IMR-90 (cell line): ENCODE measurements around the gene DIAPH2. TPM values are rescaled to one million over a fixed set of nuclear protein-coding genes. Genes with fewer than 3 reads are reported as not detected.
A peak's percentile ranks its signal among the peaks of the same experiment; 100 is the strongest.

Source experiments
- ATAC-seq: fragments of 200-7000 bp; cut with Tn5 transposase; 2 replicates; pipeline ENCODE4 v1.9.1; 2020; ENCODE audit warnings: low read depth, mild to moderate bottlenecking, moderate library complexity
- BruUV-seq: library from RNA; stranded (reverse); fragments of 400-500 nt; replicated peaks from 2 replicates; lab custom pipeline; 2021; lab: Mats Ljungman, UMichigan
- CTCF ChIA-PET: fragments of 300-600 bp; formaldehyde crosslinking; extraction: SDS; loops from one replicate; lab custom pipeline; 2021; ENCODE audit warnings: antibody characterized with exemption; lab: Yijun Ruan, JAX
- POLR2A ChIA-PET: fragments of 300-600 bp; sonication (Branson Sonifier 250); formaldehyde crosslinking; loops from one replicate; lab custom pipeline; 2022; ENCODE audit warnings: antibody characterized with exemption; ENCODE audit not compliant: unreplicated experiment; lab: Charles Lee
- DNase-seq: peaks from one replicate; pipeline ENCODE4 v3.0.0; 2013
- H2AFZ ChIP-seq: replicated peaks from 2 replicates; pipeline ENCODE3; 2013; ENCODE audit warnings: low read length, mild to moderate bottlenecking; ENCODE audit not compliant: poor library complexity
- H2AK5ac ChIP-seq: 2 replicates; pipeline ENCODE4 v1.6.1; 2013; ENCODE audit warnings: low read depth, low read length, inconsistent platforms
- H2AK9ac ChIP-seq: replicated peaks from 2 replicates; pipeline ENCODE3; 2013; ENCODE audit warnings: mild to moderate bottlenecking, low read depth, low read length, moderate library complexity; ENCODE audit not compliant: poor library complexity
- H2BK120ac ChIP-seq: 2 replicates; pipeline ENCODE4 v1.6.1; 2013; ENCODE audit warnings: low read depth, low read length, inconsistent platforms
- H2BK15ac ChIP-seq: 3 replicates; pipeline ENCODE4 v1.6.1; 2013; ENCODE audit warnings: low read depth, low read length, inconsistent platforms
- H2BK20ac ChIP-seq: 2 replicates; pipeline ENCODE4 v1.6.1; 2013; ENCODE audit warnings: low read depth, mild to moderate bottlenecking, inconsistent platforms, low read length, moderate library complexity
- H2BK5ac ChIP-seq: 2 replicates; pipeline ENCODE4 v1.6.1; 2013; ENCODE audit warnings: mild to moderate bottlenecking, low read depth, low read length, inconsistent platforms; ENCODE audit not compliant: poor library complexity, severe bottlenecking
- H3K14ac ChIP-seq: replicated peaks from 2 replicates; pipeline ENCODE4 v1.6.1; 2013; ENCODE audit warnings: low read depth, low read length, inconsistent platforms
- H3K18ac ChIP-seq: 2 replicates; pipeline ENCODE4 v1.6.1; 2013; ENCODE audit warnings: low read depth, low read length, control low read depth
- H3K23ac ChIP-seq: 2 replicates; pipeline ENCODE4 v1.6.1; 2013; ENCODE audit warnings: low read depth, low read length, inconsistent platforms
- H3K27ac ChIP-seq: 2 replicates; pipeline ENCODE4 v1.5.1; 2013; ENCODE audit warnings: mild to moderate bottlenecking, control low read depth, low read length; ENCODE audit not compliant: insufficient read depth
- H3K27me3 ChIP-seq: 2 replicates; pipeline ENCODE4 v1.6.1; 2013; ENCODE audit warnings: low read length; ENCODE audit not compliant: control insufficient read depth, insufficient read depth
- H3K36me3 ChIP-seq: 2 replicates; pipeline ENCODE4 v1.6.1; 2013; ENCODE audit warnings: low read length, mixed read lengths; ENCODE audit not compliant: control insufficient read depth, insufficient read depth
- H3K4ac ChIP-seq: 2 replicates; pipeline ENCODE4 v1.6.1; 2013; ENCODE audit warnings: low read depth, low read length, inconsistent platforms
- H3K4me1 ChIP-seq: 2 replicates; pipeline ENCODE4 v1.6.1; 2013; ENCODE audit warnings: low read length, mixed read lengths; ENCODE audit not compliant: control insufficient read depth, insufficient read depth
- H3K4me2 ChIP-seq: 2 replicates; pipeline ENCODE4 v1.6.1; 2013; ENCODE audit warnings: low read depth, mild to moderate bottlenecking, control low read depth, low read length, moderate library complexity
- H3K4me3 ChIP-seq: 2 replicates; pipeline ENCODE4 v1.5.1; 2013; ENCODE audit warnings: low read depth, mild to moderate bottlenecking, control low read depth, low read length, moderate library complexity; ENCODE audit not compliant: insufficient read depth
- H3K56ac ChIP-seq: 2 replicates; pipeline ENCODE4 v1.6.1; 2013; ENCODE audit warnings: low read length, inconsistent platforms; ENCODE audit not compliant: insufficient read depth; ENCODE audit errors: extremely low read depth
- H3K79me1 ChIP-seq, 2 experiments: 2 replicates each; pipeline ENCODE4 v1.6.1; 2013; ENCODE audit warnings: low read length in 2 of 2, inconsistent platforms in 1 of 2, low read depth in 1 of 2
- H3K9ac ChIP-seq: 2 replicates; pipeline ENCODE4 v1.6.1; 2013; ENCODE audit warnings: low read depth, low read length, control low read depth
- H3K9me1 ChIP-seq: 2 replicates; pipeline ENCODE4 v1.6.1; 2013; ENCODE audit warnings: low read length, inconsistent platforms; ENCODE audit not compliant: insufficient read depth
- H3K9me3 ChIP-seq: 2 replicates; pipeline ENCODE4 v1.6.1; 2013; ENCODE audit warnings: low read length; ENCODE audit not compliant: control insufficient read depth, insufficient read depth
- H4K20me1 ChIP-seq: 2 replicates; pipeline ENCODE4 v1.6.1; 2013; ENCODE audit warnings: low read length, inconsistent platforms; ENCODE audit not compliant: insufficient read depth
- H4K5ac ChIP-seq: 2 replicates; pipeline ENCODE4 v1.6.1; 2013; ENCODE audit warnings: mild to moderate bottlenecking, low read depth, low read length, control low read depth
- H4K8ac ChIP-seq, 2 experiments: 2 replicates each; pipeline ENCODE4 v1.6.1; 2013; ENCODE audit warnings: low read depth in 2 of 2, low read length in 2 of 2, control low read depth in 1 of 2, inconsistent platforms in 1 of 2
- H4K91ac ChIP-seq: 2 replicates; pipeline ENCODE4 v1.6.1; 2013; ENCODE audit warnings: low read depth, low read length, inconsistent platforms; ENCODE audit not compliant: insufficient read depth
- CHD1 ChIP-seq: IDR thresholded peaks from 2 replicates; pipeline ENCODE4 v1.6.1; 2012; ENCODE audit warnings: low read depth, low read length, improper control_type of control experiment
- CTCF ChIP-seq: conservative IDR thresholded peaks from 2 replicates; pipeline ENCODE4 v1.5.1; 2012; ENCODE audit warnings: mild to moderate bottlenecking, low read depth, low read length, improper control_type of control experiment
- FOS ChIP-seq: fragments of 150-350 bp; IDR thresholded peaks from 2 replicates; pipeline ENCODE4 v1.6.1; 2016; ENCODE audit warnings: low read depth, low read length
- MAFK ChIP-seq: IDR thresholded peaks from 2 replicates; pipeline ENCODE4 v1.6.1; 2012; ENCODE audit warnings: low read depth, low read length, improper control_type of control experiment
- MAZ ChIP-seq: IDR thresholded peaks from 2 replicates; pipeline ENCODE4 v1.6.1; 2012; ENCODE audit warnings: low read depth, mild to moderate bottlenecking, low read length, improper control_type of control experiment, moderate library complexity, borderline replicate concordance
- RAD21 ChIP-seq: IDR thresholded peaks from 2 replicates; pipeline ENCODE4 v1.6.1; 2012; ENCODE audit warnings: low read length, improper control_type of control experiment
- SMC3 ChIP-seq: fragments of 150-350 bp; IDR thresholded peaks from 2 replicates; pipeline ENCODE4 v1.6.1; 2016; ENCODE audit warnings: low read depth, mild to moderate bottlenecking, antibody characterized with exemption, low read length, moderate library complexity
- USF2 ChIP-seq: fragments of 150-350 bp; IDR thresholded peaks from 2 replicates; pipeline ENCODE4 v1.6.1; 2017; ENCODE audit warnings: mild to moderate bottlenecking, antibody characterized with exemption, low read length, low read depth
- WGBS, 2 experiments: methylation state at CpG; one replicate each; pipeline versions ENCODE4 v1.1.5 to v1.1.7; 2013; ENCODE audit warnings: missing lambda C conversion rate in 2 of 2; ENCODE audit not compliant: insufficient read length in 1 of 2; ENCODE audit errors: extremely low coverage in 2 of 2; 5-methylcytosine and 5-hydroxymethylcytosine counted together
- dilution Hi-C: fragments of 300-500 bp; cut with HindIII; formaldehyde crosslinking; loops from one replicate; pipeline ENCODE4 v1.14.3; 2018; ENCODE audit warnings: low sequenced_read_pairs; ENCODE audit not compliant: unreplicated experiment
- in situ Hi-C: fragments of 300-500 bp; cut with MboI; formaldehyde crosslinking; loops from 3 replicates; pipeline ENCODE4 v1.14.3; 2019; ENCODE audit warnings: low sequenced_read_pairs, inconsistent platforms, mixed read lengths
- intact Hi-C: fragments of 100-400 bp; cut with micrococcal nuclease; formaldehyde crosslinking; loops from 2 replicates; pipeline ENCODE4 v1.10.0; 2022
- polyA plus RNA-seq, 3 experiments: library from polyadenylated mRNA; depleted of rRNA; stranded (reverse); fragments of >200 nt; gene quantifications; 2 replicates each; pipeline ENCODE4 v1.2.3, GENCODE V29; 2012; ENCODE audit warnings: low replicate concordance in 1 of 3
- total RNA-seq: library from RNA; depleted of rRNA; stranded (reverse); fragments of >200 nt; gene quantifications from 2 replicates; pipeline ENCODE4 v1.2.3, GENCODE V29; 2012

Gene DIAPH2
- total and polyA plus RNA-seq, 2 of the 4 experiments (the other 2 are of a cell fraction) = 3.6 to 19.9 TPM

- Histone ChIP-seq H3K4ac (no peak overlapping the region), H3K79me1 (no peaks in the 10 kb centered on the region), H3K36me3 (no peaks in the 10 kb centered on the region), H2BK5ac (no peak overlapping the region), H3K27ac (no peak overlapping the region), H3K9me1 (no peaks in the 10 kb centered on the region), H2AK9ac (no peak overlapping the region), H2AK5ac (no peak overlapping the region), H3K9ac (no peak overlapping the region), H3K9me3 (no peaks in the 10 kb centered on the region), H3K27me3 (no peaks in the 10 kb centered on the region), H3K4me2 (no peak overlapping the region), H4K5ac (no peak overlapping the region), H3K56ac (no peak overlapping the region), H2BK15ac (no peak overlapping the region), H2BK20ac (no peak overlapping the region), H3K23ac (no peak overlapping the region), H3K14ac (no peak overlapping the region), H4K20me1 (no peaks in the 10 kb centered on the region), H2BK120ac (no peak overlapping the region), H3K4me1 (no peaks in the 10 kb centered on the region), H4K91ac (no peak overlapping the region), H4K8ac (no peak overlapping the region), H2AFZ (no peak overlapping the region), H3K18ac (no peak overlapping the region), H3K4me3 (no peak overlapping the region)
- TF ChIP-seq RAD21 = no peak
- TF ChIP-seq MAFK = no peak
- no peak for TF ChIP-seq SMC3
- no peak for TF ChIP-seq USF2
- no peak for TF ChIP-seq FOS
- no peak for TF ChIP-seq CHD1
- TF ChIP-seq MAZ = no peak
- TF ChIP-seq CTCF = no peak
- ChIA-PET POLR2A (no interaction called here), CTCF (no interaction called here)
- dilution Hi-C loops = no loop called here
- ATAC-seq = no peak
- DNase-seq = peak; percentile 23
- intact Hi-C loops = loop anchor here (10.0 kb wide), 1 partner anchor 657 kb away; no protein-coding TSS in a partner anchor
- in situ Hi-C loops = no loop called here
- WGBS, 2 experiments = 80% methylated on average over 1 of the region's 6 CpGs; no CpG with 5 or more reads in 1 of the 2 experiments
- BruUV-seq = no TSS peak
Observed at GRCh38 chrX:97027384-97027922, 342.8 kb downstream of the DIAPH2 start.
